ENCODE measurements around the gene TOMM7. TPM values are rescaled to one million over a fixed set of nuclear protein-coding genes. Genes with fewer than 3 reads are reported as not detected.

TOMM7 gene
- total and polyA plus RNA-seq, 10 of the 15 experiments (the other 5 are each of a cell fraction or from before 2014, with no cell fraction given) = 151 to 1,497 (median 322) TPM

GRCh38 chr7:22782616-22783232 lies 39.9 kb downstream of the TOMM7 start:
- ChIA-PET RAD21 (ENCODE audit: unreplicated experiment) (interaction anchor here (0.6 to 2.0 kb wide), 7 partner anchors 56 to 273 kb away, joined by 3 to 23 read pairs (median 4); partner anchors contain the start of gene IL6), SMC1A (ENCODE audit: uncharacterized antibody, unreplicated experiment) (interaction anchor here (0.8 to 4.1 kb wide), 11 partner anchors 10 to 275 kb away, joined by 3 to 36 read pairs (median 4); no protein-coding TSS in a partner anchor), POLR2A (interaction anchor here (0.5 to 1.4 kb wide), 2 partner anchors 91 to 222 kb away, joined by 3 to 4 read pairs; no protein-coding TSS in a partner anchor), CTCF (interaction anchor here (0.6 to 6.7 kb wide), 34 partner anchors 10 to 947 kb away, joined by 3 to 90 read pairs (median 4); partner anchors contain the start of gene IL6)
- H3K4me1 ChIP-seq (ENCODE audit: control insufficient read depth, insufficient read depth, low read length) = no peaks in the 10 kb centered on the region
- DNase-seq (ENCODE audit: low read depth, low spot score) (no peak), FAIRE-seq (peak; percentile 97), ATAC-seq (peak; percentile 99)
- no peak overlapping the region for H3K4me3 ChIP-seq
- no peak overlapping the region for H3K4me2 ChIP-seq (ENCODE audit: control insufficient read depth, insufficient read depth)
- no peaks in the 10 kb centered on the region for H4K20me1 ChIP-seq (ENCODE audit: control insufficient read depth, insufficient read depth)
- intact Hi-C loops (cut with micrococcal nuclease; ENCODE audit: unreplicated experiment) = loop anchor here (1.0 to 2.0 kb wide), 3 partner anchors 54 to 273 kb away; no protein-coding TSS in a partner anchor
- H3K27ac ChIP-seq (ENCODE audit: control insufficient read depth, insufficient read depth) = no peak overlapping the region
- in situ Hi-C loops (cut with MboI) = no loop called here
- no peak overlapping the region for H3K9ac ChIP-seq (ENCODE audit: control insufficient read depth, insufficient read depth, low read length)
- no peaks in the 10 kb centered on the region for H3K9me3 ChIP-seq (replicated peaks; ENCODE audit: control insufficient read depth, insufficient read depth, low read length)
- no peaks in the 10 kb centered on the region for H3K36me3 ChIP-seq (ENCODE audit: control insufficient read depth in 2 of 2, insufficient read depth in 2 of 2, low read length in 1 of 2)
- 34% methylated on average over 7 of the region's 7 CpGs for WGBS (ENCODE audit: insufficient coverage, insufficient replicate concordance, low lambda C conversion rate, missing lambda C conversion rate)
- no peak overlapping the region for H2AFZ ChIP-seq (ENCODE audit: control insufficient read depth, low read depth, low read length)
- no peaks in the 10 kb centered on the region for H3K79me2 ChIP-seq (ENCODE audit: control insufficient read depth, insufficient read depth, low read length)
- BruUV-seq (replicated peaks) = no TSS peak
- H3K27me3 ChIP-seq (replicated peaks in 1 of 2; ENCODE audit: control insufficient read depth in 2 of 2, insufficient read depth in 2 of 2, low read length in 1 of 2) = no peaks in the 10 kb centered on the region; a peak in 1 of 4 replicates
- TF ChIP-seq SMC3 (IDR thresholded peaks at IDR 0.05; ENCODE audit: borderline replicate concordance, low read length) = peak; percentile 89
- no peak for TF ChIP-seq PRDM15 (CRISPR knock-in tag; IDR thresholded peaks at IDR 0.05)
- no peak for TF ChIP-seq STAT1 (conservative IDR thresholded peaks at IDR 0.05)
- no peak for TF ChIP-seq CEBPZ (IDR thresholded peaks at IDR 0.05; ENCODE audit: low read depth, low read length)
- TF ChIP-seq SMAD1 (IDR thresholded peaks at IDR 0.05; ENCODE audit: low read depth, partially characterized antibody) = no peak
- TF ChIP-seq FOXK2 (IDR thresholded peaks at IDR 0.05) = no peak
- no peak for TF ChIP-seq RAD51 (IDR thresholded peaks at IDR 0.05)
- TF ChIP-seq REST (IDR thresholded peaks at IDR 0.05; ENCODE audit: low read depth, low read length) = no peak
- TF ChIP-seq YY1 (IDR thresholded peaks at IDR 0.05; ENCODE audit: low read depth, low read length) = peak; percentile 75
- no peak for TF ChIP-seq MYC (IDR thresholded peaks at IDR 0.05; ENCODE audit: insufficient read depth, insufficient read length, insufficient replicate concordance, low read length, severe bottlenecking)
- no peak for TF ChIP-seq CREM (IDR thresholded peaks at IDR 0.05; ENCODE audit: low read depth)
- TF ChIP-seq RAD21 (IDR thresholded peaks at IDR 0.05; ENCODE audit: insufficient read depth, low read depth, low read length) = peak; percentile 75
- TF ChIP-seq BRCA1 (IDR thresholded peaks at IDR 0.05; ENCODE audit: low read depth, low read length) = no peak
